HCT116 (cell line): ENCODE data around the gene FCHSD2. TPM values are rescaled to one million over a fixed set of nuclear protein-coding genes. Genes with fewer than 3 reads are reported as not detected.

ENCODE experiments used
- ATAC-seq: fragments of 200-7000 bp; cut with Tn5 transposase; 2 replicates; pipeline ENCODE4 v1.9.1; 2020; ENCODE audit warnings: mild to moderate bottlenecking, moderate library complexity
- Bru-seq: library from RNA; stranded (reverse); fragments of 400-500 nt; gene quantifications from one replicate; lab custom pipeline; 2021; lab: Mats Ljungman, UMichigan
- BruChase-seq, 2 experiments: library from RNA; stranded (reverse); fragments of 400-500 nt; gene quantifications; one replicate each; lab custom pipeline; 2021; lab: Mats Ljungman, UMichigan
- BruUV-seq: library from RNA; stranded (reverse); fragments of 400-500 nt; replicated peaks from 2 replicates; lab custom pipeline; 2021; lab: Mats Ljungman, UMichigan
- CTCF ChIA-PET: fragments of 300-600 bp; sonication (Branson Sonifier 250); formaldehyde crosslinking; loops from one replicate; lab custom pipeline; 2021; ENCODE audit warnings: antibody characterized with exemption; lab: Charles Lee
- POLR2A ChIA-PET: fragments of 300-600, 350-600 bp; sonication (Branson Sonifier 250); formaldehyde crosslinking; loops from one replicate; lab custom pipeline; 2021; ENCODE audit warnings: antibody characterized with exemption; lab: Charles Lee
- RAD21 ChIA-PET, 2 experiments: fragments of 300-600 bp; sonication (Branson Sonifier 250); formaldehyde crosslinking; loops; one replicate each; lab custom pipeline; 2023; ENCODE audit warnings: low total read pairs in 2 of 2; ENCODE audit not compliant: uncharacterized antibody in 2 of 2, unreplicated experiment in 2 of 2, low non-redundant PET in 1 of 2; lab: Charles Lee
- DNase-seq: peaks from one replicate; pipeline ENCODE4 v3.0.0-alpha.2; 2010; ENCODE audit warnings: low read depth, low spot score
- H2AFZ ChIP-seq: fragments of 200-600 bp; shearing (Covaris generic), sonication (generic); 2 replicates; pipeline ENCODE4 v1.6.1; 2017; ENCODE audit warnings: low read depth, mixed run types, mixed read lengths, antibody characterized with exemption, low read length; ENCODE audit not compliant: poor library complexity, severe bottlenecking
- H3K27ac ChIP-seq: 2 replicates; pipeline ENCODE4 v1.5.1; 2012; ENCODE audit warnings: low read depth, low read length
- H3K27me3 ChIP-seq: fragments of 200-600 bp; sonication (generic); 2 replicates; pipeline ENCODE4 v1.6.1; 2016; ENCODE audit warnings: mixed run types, low read length, mixed read lengths; ENCODE audit not compliant: insufficient read depth
- H3K36me3 ChIP-seq, 2 experiments: fragments of 200-500 bp in 1 of 2; fragments of 200-600 bp in 1 of 2; sonication (Bioruptor generic) in 1 of 2; sonication (generic) in 1 of 2; 2 replicates each; pipeline versions ENCODE4 v1.5.1 to v1.6.1; 2014 to 2016; ENCODE audit warnings: low read length in 2 of 2, inconsistent platforms in 1 of 2, mixed read lengths in 1 of 2, mixed run types in 1 of 2; ENCODE audit not compliant: insufficient read depth in 2 of 2, control insufficient read depth in 1 of 2
- H3K4me1 ChIP-seq, 2 experiments: fragments of 200-600 bp in 1 of 2; sonication (generic) in 1 of 2; 2 replicates each; pipeline versions ENCODE4 v1.5.1 to v1.6.1; 2012 to 2017; ENCODE audit warnings: low read length in 2 of 2, inconsistent platforms in 1 of 2, mild to moderate bottlenecking in 1 of 2, mixed read lengths in 1 of 2, mixed run types in 1 of 2, moderate library complexity in 1 of 2; ENCODE audit not compliant: insufficient read depth in 2 of 2, control insufficient read depth in 1 of 2
- H3K4me2 ChIP-seq: fragments of 200-600 bp; sonication (generic); 2 replicates; pipeline ENCODE4 v1.6.1; 2017; ENCODE audit warnings: mixed run types, low read length, mixed read lengths
- H3K4me3 ChIP-seq, 2 experiments: fragments of 200-600 bp in 1 of 2; sonication (generic) in 1 of 2; replicated peaks in 1 of 2; 2 replicates each; pipeline ENCODE4 v1.5.1; 2011 to 2016; ENCODE audit warnings: low read length in 2 of 2, control low read depth in 1 of 2, low read depth in 1 of 2, mild to moderate bottlenecking in 1 of 2, mixed read lengths in 1 of 2, mixed run types in 1 of 2
- H3K79me2 ChIP-seq: fragments of 200-600 bp; sonication (generic); 2 replicates; pipeline ENCODE4 v1.6.1; 2017; ENCODE audit warnings: mild to moderate bottlenecking, mixed run types, low read length, moderate library complexity, mixed read lengths; ENCODE audit not compliant: insufficient read depth
- H3K9ac ChIP-seq: fragments of 200-600 bp; sonication (generic); 2 replicates; pipeline ENCODE4 v1.6.1; 2016; ENCODE audit warnings: low read length, mixed read lengths
- H3K9me2 ChIP-seq: fragments of 200-600 bp; sonication (generic), shearing (Covaris generic); 2 replicates; pipeline ENCODE4 v1.6.1; 2017; ENCODE audit warnings: mixed run types, mild to moderate bottlenecking, moderate library complexity; ENCODE audit not compliant: insufficient read depth
- H3K9me3 ChIP-seq, 2 experiments: fragments of 200-500 bp in 1 of 2; fragments of 200-600 bp in 1 of 2; sonication (Bioruptor generic) in 1 of 2; sonication (generic) in 1 of 2; 2 replicates each; pipeline ENCODE4 v1.6.1; 2014 to 2017; ENCODE audit warnings: low read length in 2 of 2, mixed read lengths in 2 of 2, inconsistent platforms in 1 of 2, low read depth in 1 of 2, mild to moderate bottlenecking in 1 of 2, mixed run types in 1 of 2, moderate library complexity in 1 of 2; ENCODE audit not compliant: control insufficient read depth in 1 of 2, insufficient read depth in 1 of 2
- H4K20me1 ChIP-seq: fragments of 200-600 bp; sonication (generic), shearing (Covaris generic); 2 replicates; pipeline ENCODE4 v1.6.1; 2017; ENCODE audit warnings: mixed run types, mild to moderate bottlenecking, moderate library complexity; ENCODE audit not compliant: insufficient read depth
- ATF3 ChIP-seq: IDR thresholded peaks from 2 replicates; pipeline ENCODE4 v1.6.1; 2012
- EZH2 ChIP-seq: fragments of 200-600 bp; sonication (generic); IDR thresholded peaks from 2 replicates; pipeline ENCODE4 v1.6.1; 2017; ENCODE audit warnings: antibody characterized with exemption, mixed run types
- SIN3A ChIP-seq: IDR thresholded peaks from 2 replicates; pipeline ENCODE4 v1.6.1; 2012; ENCODE audit warnings: low read depth
- SRF ChIP-seq: IDR thresholded peaks from 2 replicates; pipeline ENCODE4 v1.6.1; 2012; ENCODE audit warnings: low read depth
- TCF7L2 ChIP-seq: IDR thresholded peaks from 2 replicates; pipeline ENCODE4 v1.7.0; 2011; ENCODE audit warnings: borderline replicate concordance, inconsistent platforms; ENCODE audit not compliant: insufficient read depth, insufficient read length; ENCODE audit errors: extremely low read depth
- ZBTB33 ChIP-seq: IDR thresholded peaks from 2 replicates; pipeline ENCODE4 v1.6.1; 2011; ENCODE audit warnings: mild to moderate bottlenecking, low read length, moderate library complexity; ENCODE audit not compliant: insufficient replicate concordance; ENCODE audit errors: extremely low read depth
- ZFX ChIP-seq: fragments of 450-650 bp; IDR thresholded peaks from 2 replicates; pipeline ENCODE4 v1.6.1; 2017
- intact Hi-C: fragments of 100-400 bp; cut with micrococcal nuclease; formaldehyde crosslinking; loops from 2 replicates; pipeline ENCODE4 v1.10.0; 2022
- long read RNA-seq: library from polyadenylated mRNA; unstranded; transcript quantifications from one replicate; pipeline ENCODE4 v2.0.0, GENCODE V29; 2021; ENCODE audit not compliant: unreplicated experiment
- polyA plus RNA-seq: library from polyadenylated mRNA; unstranded; fragments of >200 nt; gene quantifications from 2 replicates; pipeline ENCODE4 v1.2.1, GENCODE V29; 2012; ENCODE audit warnings: missing spikeins
- total RNA-seq: library from RNA; stranded (reverse); gene quantifications from one replicate; pipeline ENCODE4 v1.2.1, GENCODE V29; 2021; ENCODE audit not compliant: unreplicated experiment

FCHSD2 gene
- 15.0 TPM for total RNA-seq
- 5.5 and 6.7 TPM in 2 replicates for polyA plus RNA-seq
- Bru-seq, nascent RNA: percentile 62 among the genes with signal in this experiment
- percentile 51 among the genes with signal in this experiment for BruChase-seq, experiment 1, labeled RNA remaining after a 6-hour chase
- percentile 51 among the genes with signal in this experiment for BruChase-seq, experiment 2, labeled RNA remaining after a 2-hour chase
- long read RNA-seq, transcript FCHSD2-204 (20 exons, 3,154 nt): major isoform, 10 of 20 reads
- long read RNA-seq, partial matches to known transcripts: 1 of 20 reads
- long read RNA-seq, other reads (novel, unspliced or antisense): 9 of 20 reads

- H3K79me2 ChIP-seq: peaks cover 14% of the 10 kb centered on the region
- H4K20me1 ChIP-seq: no peaks in the 10 kb centered on the region
- H2AFZ ChIP-seq: peak within 1 kb of the TSS; percentile 86
- H3K27me3 ChIP-seq: no peaks in the 10 kb centered on the region
- DNase-seq: no peak
- H3K9me3 ChIP-seq: no peaks in the 10 kb centered on the region
- BruUV-seq: no TSS peak
- ChIA-PET POLR2A (interaction anchor here (0.6 to 0.9 kb wide), 3 partner anchors 10 to 101 kb away, joined by 3 read pairs; no protein-coding TSS in a partner anchor), CTCF (interaction anchor here (0.7 to 1.9 kb wide), 9 partner anchors 9 to 458 kb away, joined by 3 to 11 read pairs (median 6); no protein-coding TSS in a partner anchor), RAD21 (interaction anchor here (0.6 to 0.8 kb wide), 4 partner anchors 13 to 164 kb away, joined by 3 to 6 read pairs (median 4); no protein-coding TSS in a partner anchor)
- no peaks in the 10 kb centered on the region for H3K9me2 ChIP-seq
- TF ChIP-seq TCF7L2: no peak
- TF ChIP-seq ZBTB33: peak; percentile 22
- no peak for TF ChIP-seq ATF3
- no peak for TF ChIP-seq SRF
- TF ChIP-seq SIN3A: peak; percentile 9; the same call in 1 of the 2 replicates
- no peak for TF ChIP-seq EZH2
- peak; percentile 76; the same call in 1 of the 2 replicates for TF ChIP-seq ZFX
- intact Hi-C loops: no loop called here
- no peak for ATAC-seq
- H3K4me2 ChIP-seq: peak within 1 kb of the TSS; percentile 97
- H3K4me3 ChIP-seq: peak within 1 kb of the TSS; percentile 84 to 86
- peaks cover 8 to 22% of the 10 kb centered on the region in 2 experiments; a peak in 3 of 4 replicates for H3K4me1 ChIP-seq
- peak within 1 kb of the TSS; percentile 88 for H3K27ac ChIP-seq
- peak within 1 kb of the TSS; percentile 72 for H3K9ac ChIP-seq
- H3K36me3 ChIP-seq: no peaks in the 10 kb centered on the region
Measured at GRCh38 chr11:73142128-73142377, at the start of gene FCHSD2. Gene FCHSD2, minus strand, starts transcription at chr11:73142318. Its CDS starts 441 bp downstream, at chr11:73141877.
